ENCODE data around the gene OTOS. TPM values are rescaled to one million over a fixed set of nuclear protein-coding genes. Genes with fewer than 3 reads are reported as not detected.

The OTOS gene
- total RNA-seq, 1 experiment from 2014 or later = not detected

DNA sequence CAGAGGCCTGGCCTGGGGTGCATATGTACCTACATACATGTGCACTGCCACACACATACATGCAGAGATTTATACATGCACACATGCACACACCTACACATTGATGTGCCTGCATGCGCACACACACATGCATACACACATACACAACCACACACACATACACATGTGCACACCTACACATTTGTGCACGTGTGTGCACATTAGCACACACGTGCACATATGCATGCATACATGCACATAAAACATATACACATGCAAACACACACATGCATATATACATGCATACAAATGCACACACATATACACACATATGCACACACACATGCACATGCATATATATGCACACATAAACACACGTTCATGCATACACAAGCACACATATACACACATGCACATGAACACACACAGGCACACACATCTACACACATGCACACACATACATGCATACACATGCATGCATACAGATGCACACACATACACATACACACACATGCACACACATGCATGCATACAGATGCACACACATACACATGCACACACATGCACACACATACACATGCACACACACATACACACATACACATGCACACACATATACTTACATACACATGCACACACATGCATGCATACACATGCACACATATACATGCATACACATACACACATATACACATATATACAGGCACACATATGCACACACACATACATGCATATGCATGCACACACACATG, 23.6 kb upstream of the OTOS start:
- POLR2A ChIA-PET (ENCODE audit: low non-redundant PET) = no interaction called here
- H3K4me1 ChIP-seq (ENCODE audit: insufficient read depth, low read length, poor library complexity, severe bottlenecking) = no peaks in the 10 kb centered on the region
- DNase-seq (ENCODE audit: low spot score) = no peak
- CTCF ChIA-PET = no interaction called here
- peaks cover 12% of the 10 kb centered on the region for H3K27me3 ChIP-seq (replicated peaks; ENCODE audit: insufficient read depth, low read depth, low read length, poor library complexity)
- intact Hi-C loops (cut with micrococcal nuclease; ENCODE audit: unreplicated experiment) = no loop called here
- H3K9me3 ChIP-seq (ENCODE audit: low read depth, low read length, poor library complexity, severe bottlenecking) = no peaks in the 10 kb centered on the region
- no peak overlapping the region for H3K4me3 ChIP-seq (ENCODE audit: low read depth, low read length, poor library complexity, severe bottlenecking)
- H3K27ac ChIP-seq (ENCODE audit: low read depth, low read length, poor library complexity, severe bottlenecking) = no peak overlapping the region
- no peaks in the 10 kb centered on the region for H3K36me3 ChIP-seq (ENCODE audit: insufficient read depth, low read length, poor library complexity, severe bottlenecking)
- TF ChIP-seq, protein P1, sequence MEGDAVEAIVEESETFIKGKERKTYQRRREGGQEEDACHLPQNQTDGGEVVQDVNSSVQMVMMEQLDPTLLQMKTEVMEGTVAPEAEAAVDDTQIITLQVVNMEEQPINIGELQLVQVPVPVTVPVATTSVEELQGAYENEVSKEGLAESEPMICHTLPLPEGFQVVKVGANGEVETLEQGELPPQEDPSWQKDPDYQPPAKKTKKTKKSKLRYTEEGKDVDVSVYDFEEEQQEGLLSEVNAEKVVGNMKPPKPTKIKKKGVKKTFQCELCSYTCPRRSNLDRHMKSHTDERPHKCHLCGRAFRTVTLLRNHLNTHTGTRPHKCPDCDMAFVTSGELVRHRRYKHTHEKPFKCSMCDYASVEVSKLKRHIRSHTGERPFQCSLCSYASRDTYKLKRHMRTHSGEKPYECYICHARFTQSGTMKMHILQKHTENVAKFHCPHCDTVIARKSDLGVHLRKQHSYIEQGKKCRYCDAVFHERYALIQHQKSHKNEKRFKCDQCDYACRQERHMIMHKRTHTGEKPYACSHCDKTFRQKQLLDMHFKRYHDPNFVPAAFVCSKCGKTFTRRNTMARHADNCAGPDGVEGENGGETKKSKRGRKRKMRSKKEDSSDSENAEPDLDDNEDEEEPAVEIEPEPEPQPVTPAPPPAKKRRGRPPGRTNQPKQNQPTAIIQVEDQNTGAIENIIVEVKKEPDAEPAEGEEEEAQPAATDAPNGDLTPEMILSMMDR (conservative IDR thresholded peaks at IDR 0.05; ENCODE audit: low read depth, low read length) = no peak
- TF ChIP-seq EZH2 (IDR thresholded peaks at IDR 0.05; ENCODE audit: borderline replicate concordance, low read depth, low read length, poor library complexity, severe bottlenecking) = no peak
- BruUV-seq (replicated peaks) = no TSS peak

DNA sequence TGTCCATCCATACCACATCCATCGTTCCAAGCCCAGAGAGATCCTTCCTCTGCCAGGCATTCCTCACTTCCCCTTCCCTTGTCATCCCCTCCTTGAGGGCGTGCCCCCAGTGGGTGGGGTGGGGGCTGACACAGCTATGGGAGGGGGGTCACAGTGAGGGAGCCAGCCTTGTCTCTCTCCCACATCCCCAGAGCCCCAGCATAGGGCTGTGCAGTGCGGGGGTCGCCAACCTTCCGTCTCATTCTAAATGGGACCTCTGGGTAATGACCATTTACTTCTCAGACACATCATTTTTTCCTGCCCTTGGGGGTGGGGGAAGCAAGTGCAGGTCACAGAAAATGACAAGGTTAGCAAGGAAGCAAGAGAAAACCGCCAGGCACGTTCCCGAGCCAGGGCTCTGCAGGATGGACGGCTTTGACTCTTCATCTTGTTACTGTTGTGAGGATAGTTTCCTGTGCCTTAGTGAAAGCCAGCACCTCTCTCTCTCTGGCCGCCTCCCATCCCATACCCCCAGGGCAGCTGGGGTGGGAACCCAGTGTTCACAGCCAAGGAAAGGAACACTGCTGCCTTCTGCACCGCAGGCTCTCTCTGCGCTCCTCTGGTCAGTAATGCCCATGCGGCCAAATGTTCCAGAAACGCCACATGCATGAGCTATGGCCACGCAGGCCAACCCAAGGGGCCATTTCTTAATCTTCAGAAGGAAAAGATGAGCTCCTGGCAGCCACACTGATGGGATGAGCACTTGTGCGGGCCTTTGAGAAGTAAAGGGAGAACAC, 22.7 kb upstream of the OTOS start:
- intact Hi-C loops (cut with micrococcal nuclease; ENCODE audit: unreplicated experiment) = no loop called here
- ChIA-PET POLR2A (ENCODE audit: low non-redundant PET) (no interaction called here), CTCF (no interaction called here)
- BruUV-seq (replicated peaks) = no TSS peak
- Histone ChIP-seq H3K4me1 (ENCODE audit: insufficient read depth, low read length, poor library complexity, severe bottlenecking) (no peaks in the 10 kb centered on the region), H3K27me3 (replicated peaks; ENCODE audit: insufficient read depth, low read depth, low read length, poor library complexity) (peaks cover 12% of the 10 kb centered on the region), H3K27ac (ENCODE audit: low read depth, low read length, poor library complexity, severe bottlenecking) (no peak overlapping the region), H3K4me3 (ENCODE audit: low read depth, low read length, poor library complexity, severe bottlenecking) (no peak overlapping the region), H3K36me3 (ENCODE audit: insufficient read depth, low read length, poor library complexity, severe bottlenecking) (no peaks in the 10 kb centered on the region), H3K9me3 (ENCODE audit: low read depth, low read length, poor library complexity, severe bottlenecking) (no peaks in the 10 kb centered on the region)
- no peak for TF ChIP-seq EZH2 (IDR thresholded peaks at IDR 0.05; ENCODE audit: borderline replicate concordance, low read depth, low read length, poor library complexity, severe bottlenecking)
- TF ChIP-seq, protein P1 (conservative IDR thresholded peaks at IDR 0.05; ENCODE audit: low read depth, low read length) = no peak
- DNase-seq (ENCODE audit: low spot score) = no peak

DNA sequence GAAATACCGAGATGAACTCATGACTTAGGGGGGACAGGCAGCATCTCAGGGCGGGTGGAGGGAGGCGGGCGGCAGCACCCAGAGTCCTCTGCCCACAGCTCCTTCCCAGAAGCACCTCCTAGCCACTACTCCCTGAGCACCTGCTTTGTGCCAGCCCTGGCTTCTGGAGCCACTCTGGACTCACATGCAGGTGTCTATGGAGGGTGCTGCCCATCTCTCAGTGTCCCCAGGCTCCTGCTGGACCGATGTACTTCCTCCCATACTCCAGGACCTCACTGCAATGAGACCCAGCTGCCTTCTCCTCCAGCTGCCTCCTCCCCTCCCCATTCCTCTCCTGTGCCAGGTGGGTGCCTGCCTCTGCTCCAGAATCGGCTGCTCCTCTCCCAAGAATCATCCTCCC, 22.1 kb upstream of the OTOS start:
- H3K9me3 ChIP-seq (ENCODE audit: low read depth, low read length, poor library complexity, severe bottlenecking) = no peaks in the 10 kb centered on the region
- DNase-seq (ENCODE audit: low spot score) = no peak
- H3K4me1 ChIP-seq (ENCODE audit: insufficient read depth, low read length, poor library complexity, severe bottlenecking) = no peaks in the 10 kb centered on the region
- no peak overlapping the region for H3K27ac ChIP-seq (ENCODE audit: low read depth, low read length, poor library complexity, severe bottlenecking)
- TF ChIP-seq, protein P1 (conservative IDR thresholded peaks at IDR 0.05; ENCODE audit: low read depth, low read length) = no peak
- peaks cover 12% of the 10 kb centered on the region for H3K27me3 ChIP-seq (replicated peaks; ENCODE audit: insufficient read depth, low read depth, low read length, poor library complexity)
- no TSS peak for BruUV-seq (replicated peaks)
- intact Hi-C loops (cut with micrococcal nuclease; ENCODE audit: unreplicated experiment) = no loop called here
- CTCF ChIA-PET = no interaction called here
- H3K4me3 ChIP-seq (ENCODE audit: low read depth, low read length, poor library complexity, severe bottlenecking) = no peak overlapping the region
- POLR2A ChIA-PET (ENCODE audit: low non-redundant PET) = no interaction called here
- H3K36me3 ChIP-seq (ENCODE audit: insufficient read depth, low read length, poor library complexity, severe bottlenecking) = no peaks in the 10 kb centered on the region

Measured in A673 (cell line).